ENCODE measurements around the gene SDE2.
A peak's percentile ranks its signal among the peaks of the same experiment; 100 is the strongest.
"Not testable (repeated sequence)": the region's sequence is repeated elsewhere in the genome, so short reads cannot be mapped to it uniquely, and the experiment has no call there.

Gene SDE2

GRCh38 chr1:225941187-225941941 lies 57.8 kb downstream of the SDE2 start, which contains the start of gene LEFTY2:
Gene LEFTY2, minus strand, starts transcription at chr1:225941220. Its CDS starts 80 bp downstream, at chr1:225941140.
- peak; percentile 86 for DNase-seq

- DNase-seq: peak; percentile 63
Observed at GRCh38 chr1:225940385-225941151, 58.6 kb downstream of the SDE2 start.

- not testable (repeated sequence) for DNase-seq
Observed at GRCh38 chr1:225939939-225940310, 59.2 kb downstream of the SDE2 start.

GRCh38 chr1:225939097-225939938 lies 59.8 kb downstream of the SDE2 start:
- DNase-seq: not testable (repeated sequence)

- no peak for DNase-seq
Observed at GRCh38 chr1:225937048-225937968, 61.8 kb downstream of the SDE2 start.

GRCh38 chr1:225936523-225936922 lies 62.6 kb downstream of the SDE2 start:
- no peak for DNase-seq

GRCh38 chr1:225936086-225936485 lies 63.1 kb downstream of the SDE2 start:
- not testable (repeated sequence) for DNase-seq

- DNase-seq: no peak
Observed at GRCh38 chr1:225934711-225935110, 64.4 kb downstream of the SDE2 start.

- no peak for DNase-seq
Observed at GRCh38 chr1:225933072-225933471, 66.1 kb downstream of the SDE2 start.

Measured in femur (tissue), 1 donor.